Ishikawa (cell line): ENCODE measurements around the gene NUP210.

Experiments
- CEBPB ChIP-seq: IDR thresholded peaks from 2 replicates; pipeline ENCODE4 v1.6.1; 2012
- CREB1 ChIP-seq: IDR thresholded peaks from 2 replicates; pipeline ENCODE4 v1.6.1; 2012; ENCODE audit warnings: low read depth
- EGR1 ChIP-seq: IDR thresholded peaks from 2 replicates; pipeline ENCODE4 v1.6.1; 2012
- EP300 ChIP-seq: IDR thresholded peaks from 2 replicates; pipeline ENCODE4 v1.6.1; 2012; ENCODE audit warnings: borderline replicate concordance
- FOXM1 ChIP-seq: IDR thresholded peaks from 2 replicates; pipeline ENCODE4 v1.6.1; 2012; ENCODE audit warnings: low read depth, borderline replicate concordance
- NFIC ChIP-seq: IDR thresholded peaks from 2 replicates; pipeline ENCODE4 v1.6.1; 2012
- RAD21 ChIP-seq: IDR thresholded peaks from 2 replicates; pipeline ENCODE4 v1.6.1; 2012; ENCODE audit warnings: low read depth
- REST ChIP-seq: IDR thresholded peaks from 2 replicates; pipeline ENCODE4 v1.6.1; 2012; ENCODE audit warnings: low read depth, mild to moderate bottlenecking
- TAF1 ChIP-seq: IDR thresholded peaks from 2 replicates; pipeline ENCODE4 v1.6.1; 2012; ENCODE audit warnings: low read depth, mild to moderate bottlenecking
- TCF12 ChIP-seq: IDR thresholded peaks from 2 replicates; pipeline ENCODE4 v1.6.1; 2012; ENCODE audit warnings: low read depth
- TEAD4 ChIP-seq: IDR thresholded peaks from 2 replicates; pipeline ENCODE4 v1.6.1; 2012
- YY1 ChIP-seq: IDR thresholded peaks from 2 replicates; pipeline ENCODE4 v1.6.1; 2012; ENCODE audit warnings: low read depth
- ZBTB7A ChIP-seq: IDR thresholded peaks from 2 replicates; pipeline ENCODE4 v1.6.1; 2012; ENCODE audit warnings: low read depth
- TF ChIP-seq, protein P1 (sequence below): IDR thresholded peaks from 2 replicates; pipeline ENCODE4 v1.6.1; 2012
- TF ChIP-seq, protein P2 (sequence below): IDR thresholded peaks from 2 replicates; pipeline ENCODE4 v1.6.1; 2012

The NUP210 gene

DNA sequence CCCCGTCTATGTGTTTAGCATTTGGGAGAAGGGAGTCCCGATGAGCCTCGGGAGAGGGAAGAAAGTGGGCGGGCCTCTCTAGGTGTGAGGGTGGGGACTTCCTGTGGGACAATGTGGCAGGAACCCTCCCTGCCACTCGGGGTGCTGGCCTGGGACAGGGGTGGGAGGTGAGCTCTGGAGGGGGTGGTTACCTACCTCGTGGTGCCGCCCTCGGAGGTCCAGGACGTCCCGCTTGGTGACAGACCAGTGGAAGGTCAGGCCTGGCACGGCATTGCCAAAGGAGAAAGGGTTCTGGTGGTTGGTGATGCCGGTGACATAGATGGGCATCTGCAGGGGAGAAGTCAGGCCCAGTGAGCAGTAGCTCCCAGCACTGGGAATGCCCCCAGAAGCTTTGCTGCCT lies 83.5 kb downstream of the NUP210 start:
- TF ChIP-seq EGR1 (no peak), ZBTB7A (no peak)
- TF ChIP-seq, protein P1, sequence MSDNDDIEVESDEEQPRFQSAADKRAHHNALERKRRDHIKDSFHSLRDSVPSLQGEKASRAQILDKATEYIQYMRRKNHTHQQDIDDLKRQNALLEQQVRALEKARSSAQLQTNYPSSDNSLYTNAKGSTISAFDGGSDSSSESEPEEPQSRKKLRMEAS = no peak

- no peak for TF ChIP-seq NFIC
- TF ChIP-seq FOXM1 = no peak
- TF ChIP-seq TCF12 = no peak
- TF ChIP-seq TAF1 = no peak
- no peak for TF ChIP-seq EP300
- no peak for TF ChIP-seq ZBTB7A
- no peak for TF ChIP-seq RAD21
- no peak for TF ChIP-seq CEBPB
- TF ChIP-seq, protein P1 = no peak
- TF ChIP-seq CREB1 = no peak
- no peak for TF ChIP-seq EGR1
- no peak for TF ChIP-seq YY1
- TF ChIP-seq, protein P2, sequence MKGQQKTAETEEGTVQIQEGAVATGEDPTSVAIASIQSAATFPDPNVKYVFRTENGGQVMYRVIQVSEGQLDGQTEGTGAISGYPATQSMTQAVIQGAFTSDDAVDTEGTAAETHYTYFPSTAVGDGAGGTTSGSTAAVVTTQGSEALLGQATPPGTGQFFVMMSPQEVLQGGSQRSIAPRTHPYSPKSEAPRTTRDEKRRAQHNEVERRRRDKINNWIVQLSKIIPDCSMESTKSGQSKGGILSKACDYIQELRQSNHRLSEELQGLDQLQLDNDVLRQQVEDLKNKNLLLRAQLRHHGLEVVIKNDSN = no peak
- TF ChIP-seq TEAD4 = no peak
- TF ChIP-seq REST = no peak
These were observed 84.6 kb downstream of the NUP210 start for GRCh38 chr3:13335503-13335902.

DNA sequence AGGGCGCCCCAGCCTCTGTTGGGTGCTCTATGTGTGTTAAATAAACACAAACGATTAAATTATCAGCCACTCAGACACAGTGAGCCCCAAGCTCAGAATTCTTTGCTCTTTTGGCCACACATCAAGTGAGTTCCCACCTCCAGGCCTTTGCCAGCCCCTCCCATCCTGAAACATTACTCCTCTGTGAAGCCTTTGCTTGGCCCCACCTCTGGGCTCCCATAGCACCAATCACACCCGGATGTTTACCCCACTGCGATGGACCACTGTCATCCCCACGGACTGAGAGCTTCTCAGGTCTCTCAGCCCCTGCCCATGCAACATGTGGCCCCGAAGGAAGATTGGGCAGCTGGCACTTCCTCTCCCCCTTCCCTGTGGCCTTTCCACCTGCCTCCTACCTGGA lies 85.1 kb downstream of the NUP210 start:
- no peak for TF ChIP-seq RAD21

DNA sequence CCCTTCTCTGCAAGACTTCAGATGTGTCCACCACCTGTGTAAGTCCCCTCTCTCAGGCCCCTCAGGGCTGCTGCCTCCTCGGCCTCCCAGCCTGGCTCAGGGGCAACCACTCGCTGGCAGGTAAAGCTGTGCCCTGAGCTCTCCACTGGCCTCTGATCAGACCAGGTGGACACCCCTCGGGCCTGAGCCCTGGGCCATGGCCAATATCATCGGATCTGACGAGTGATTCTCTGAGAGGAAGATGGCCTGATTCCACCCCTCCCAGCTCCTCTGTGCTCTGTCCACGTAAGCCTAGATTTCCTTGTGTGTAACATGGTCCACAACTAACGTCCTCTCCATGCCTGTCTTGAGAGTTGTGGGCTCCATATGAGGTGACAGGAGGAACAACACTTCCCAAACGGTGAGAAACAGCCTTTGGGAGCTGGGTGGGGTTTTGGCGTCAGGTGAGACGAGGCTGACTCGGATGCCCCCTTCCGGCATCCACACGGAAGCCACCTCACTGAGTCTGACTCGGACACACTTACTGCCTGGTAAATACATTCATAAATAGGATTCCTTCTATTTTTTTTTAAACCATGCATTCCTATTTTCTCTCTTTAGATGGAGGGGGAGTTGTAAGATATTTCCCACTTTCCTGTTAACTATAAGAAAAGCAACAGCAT lies 86.8 kb downstream of the NUP210 start:
- no peak for TF ChIP-seq ZBTB7A
- no peak for TF ChIP-seq TAF1
- no peak for TF ChIP-seq TCF12
- TF ChIP-seq REST = no peak
- TF ChIP-seq, protein P2 = no peak
- no peak for TF ChIP-seq FOXM1
- TF ChIP-seq YY1 = no peak
- no peak for TF ChIP-seq TEAD4
- no peak for TF ChIP-seq EGR1
- TF ChIP-seq CREB1 = no peak
- TF ChIP-seq RAD21 = no peak
- no peak for TF ChIP-seq EP300
- TF ChIP-seq, protein P1 = no peak
- no peak for TF ChIP-seq CEBPB
- TF ChIP-seq NFIC = no peak

- TF ChIP-seq NFIC (no peak), TCF12 (no peak), RAD21 (no peak), EGR1 (no peak), ZBTB7A (no peak), FOXM1 (no peak), CREB1 (no peak), CEBPB (no peak), YY1 (no peak)
- TF ChIP-seq, protein P2 = no peak
These were observed 87.4 kb downstream of the NUP210 start for GRCh38 chr3:13332740-13333139.

DNA sequence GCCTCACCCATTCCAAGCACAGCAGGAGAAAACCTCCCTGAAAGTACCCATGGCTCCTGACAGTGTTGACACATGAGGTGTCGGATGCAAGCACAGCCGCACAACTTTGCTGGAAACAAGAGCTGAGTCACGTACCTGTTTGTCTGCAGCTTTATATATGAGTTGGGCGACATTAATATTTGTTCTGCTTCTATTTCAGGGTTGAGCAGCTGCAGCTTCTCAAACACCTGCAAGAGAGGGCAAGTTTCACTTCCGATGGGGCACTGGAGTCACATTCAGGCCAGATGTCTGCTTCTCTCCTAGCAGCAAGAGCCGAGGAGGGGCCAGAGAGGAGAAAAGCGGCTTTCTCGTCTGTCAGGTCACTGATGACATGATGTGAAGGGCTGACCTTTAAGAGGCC lies 88.0 kb downstream of the NUP210 start:
- TF ChIP-seq, protein P2 = no peak
- TF ChIP-seq TEAD4 = no peak
- no peak for TF ChIP-seq CREB1
